HG03097 (cell line): ENCODE results near the gene PFKFB3.
"Not testable (repeated sequence)": the region's sequence is repeated elsewhere in the genome, so short reads cannot be mapped to it uniquely, and the experiment has no call there.

Experiments used
- ATAC-seq: cut with Tn5 transposase; IDR thresholded peaks from one replicate; pipeline ENCODE4 v1.9.1; 2021; ENCODE audit not compliant: unreplicated experiment, low FRiP score

The PFKFB3 gene

DNA sequence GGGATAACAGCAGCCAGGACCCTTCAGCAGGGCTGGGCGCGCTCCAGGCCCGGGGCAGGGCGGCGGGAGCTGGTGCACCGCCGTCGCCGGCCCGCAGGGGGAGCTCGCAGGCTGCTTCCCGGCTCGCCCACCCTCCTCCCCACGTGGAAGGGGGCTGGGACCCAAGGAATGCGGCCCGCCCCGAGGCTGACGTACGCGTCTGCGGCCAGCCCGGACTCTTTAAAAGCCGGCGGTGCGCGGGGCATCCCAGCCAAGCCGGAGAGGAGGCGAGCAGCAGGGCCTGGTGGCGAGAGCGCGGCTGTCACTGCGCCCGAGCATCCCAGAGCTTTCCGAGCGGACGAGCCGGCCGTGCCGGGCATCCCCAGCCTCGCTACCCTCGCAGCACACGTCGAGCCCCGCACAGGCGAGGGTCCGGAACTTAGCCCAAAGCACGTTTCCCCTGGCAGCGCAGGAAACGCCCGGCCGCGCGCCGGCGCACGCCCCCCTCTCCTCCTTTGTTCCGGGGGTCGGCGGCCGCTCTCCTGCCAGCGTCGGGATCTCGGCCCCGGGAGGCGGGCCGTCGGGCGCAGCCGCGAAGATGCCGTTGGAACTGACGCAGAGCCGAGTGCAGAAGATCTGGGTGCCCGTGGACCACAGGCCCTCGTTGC is at the start of gene PFKFB3:
Gene PFKFB3 (plus strand): TSS at position 249 of the 647 bp plus-strand sequence. CDS start 329 bp downstream, at position 578.
- peak; percentile 66 for ATAC-seq

DNA sequence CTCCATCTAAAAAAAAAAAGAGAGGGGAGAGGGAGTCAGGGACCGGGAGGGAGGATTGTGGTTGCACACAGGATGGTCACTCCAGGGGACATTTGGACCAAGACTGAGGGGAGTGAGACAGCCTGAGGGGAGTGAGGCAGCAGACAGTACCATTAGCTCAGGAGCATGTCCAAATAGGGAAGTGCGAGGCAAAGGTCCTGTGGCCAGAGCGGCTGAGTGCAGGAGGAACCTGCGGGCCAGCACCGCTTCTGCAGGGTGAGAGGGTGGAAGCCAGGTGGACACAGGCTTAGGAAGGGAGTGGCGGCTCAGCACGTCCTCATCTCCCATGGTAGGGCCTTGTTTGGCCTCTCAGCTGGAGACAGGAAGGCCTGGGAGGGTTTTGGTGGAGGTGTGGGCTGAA is 48.9 kb upstream of the PFKFB3 start:
- ATAC-seq: no peak

DNA sequence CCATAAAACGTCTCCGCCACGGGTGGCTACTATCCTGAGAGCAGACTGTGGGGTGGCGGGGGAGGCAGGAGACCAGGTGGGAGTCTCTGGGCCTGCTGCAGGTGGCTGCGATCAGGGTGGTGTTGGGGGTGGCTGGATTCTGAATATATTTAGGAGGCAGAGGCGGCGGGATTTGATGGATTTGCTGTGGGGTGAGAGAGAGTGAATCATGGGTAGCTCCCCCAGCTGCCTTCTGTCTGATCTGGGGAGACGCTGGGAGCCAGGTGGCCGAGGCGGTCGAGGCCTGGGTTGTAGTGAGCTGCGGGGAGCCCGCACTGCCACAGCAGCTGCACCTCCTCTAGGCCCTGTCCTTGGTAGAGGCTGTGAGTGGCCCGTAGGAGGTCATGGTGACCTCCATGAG is 48.2 kb upstream of the PFKFB3 start:
- ATAC-seq: no peak

DNA sequence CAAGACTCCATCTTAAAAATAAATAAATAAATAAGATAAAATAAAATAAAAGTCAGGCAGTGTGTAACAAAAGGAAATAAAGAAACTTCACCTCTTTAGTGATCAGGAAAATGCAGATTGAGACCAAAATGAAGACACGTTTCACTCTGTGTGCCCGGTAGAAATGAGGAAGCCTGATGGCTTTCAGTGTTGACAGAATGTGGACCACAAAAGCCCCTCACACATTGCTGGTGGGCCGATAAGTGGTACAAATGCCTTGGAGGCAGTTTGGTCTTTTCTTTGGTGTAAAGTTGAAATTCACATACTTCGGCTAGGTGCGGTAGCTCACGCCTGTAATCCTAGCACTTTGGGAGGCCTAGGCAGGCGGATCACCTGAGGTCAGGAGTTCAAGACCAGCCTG is 44.5 kb upstream of the PFKFB3 start:
- ATAC-seq: no peak

DNA sequence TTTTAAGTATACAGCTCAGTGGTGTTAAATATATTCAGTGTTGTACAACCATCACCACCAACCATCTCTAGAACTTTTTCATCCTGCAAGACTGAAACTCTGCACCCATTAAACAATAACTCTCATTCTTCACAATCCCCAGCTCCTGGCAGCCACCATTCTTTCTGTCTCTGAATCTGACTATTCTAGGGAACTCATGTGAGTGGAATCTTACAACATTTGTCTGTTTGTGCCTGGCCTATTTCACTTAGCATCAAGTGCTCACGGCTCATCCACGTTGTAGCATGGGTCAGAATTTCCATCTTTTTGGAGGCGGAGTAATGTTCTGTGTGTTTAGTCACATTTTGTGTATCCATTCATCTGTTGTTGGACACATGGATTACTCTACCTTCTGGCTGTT is 40.8 kb upstream of the PFKFB3 start:
- no peak for ATAC-seq

DNA sequence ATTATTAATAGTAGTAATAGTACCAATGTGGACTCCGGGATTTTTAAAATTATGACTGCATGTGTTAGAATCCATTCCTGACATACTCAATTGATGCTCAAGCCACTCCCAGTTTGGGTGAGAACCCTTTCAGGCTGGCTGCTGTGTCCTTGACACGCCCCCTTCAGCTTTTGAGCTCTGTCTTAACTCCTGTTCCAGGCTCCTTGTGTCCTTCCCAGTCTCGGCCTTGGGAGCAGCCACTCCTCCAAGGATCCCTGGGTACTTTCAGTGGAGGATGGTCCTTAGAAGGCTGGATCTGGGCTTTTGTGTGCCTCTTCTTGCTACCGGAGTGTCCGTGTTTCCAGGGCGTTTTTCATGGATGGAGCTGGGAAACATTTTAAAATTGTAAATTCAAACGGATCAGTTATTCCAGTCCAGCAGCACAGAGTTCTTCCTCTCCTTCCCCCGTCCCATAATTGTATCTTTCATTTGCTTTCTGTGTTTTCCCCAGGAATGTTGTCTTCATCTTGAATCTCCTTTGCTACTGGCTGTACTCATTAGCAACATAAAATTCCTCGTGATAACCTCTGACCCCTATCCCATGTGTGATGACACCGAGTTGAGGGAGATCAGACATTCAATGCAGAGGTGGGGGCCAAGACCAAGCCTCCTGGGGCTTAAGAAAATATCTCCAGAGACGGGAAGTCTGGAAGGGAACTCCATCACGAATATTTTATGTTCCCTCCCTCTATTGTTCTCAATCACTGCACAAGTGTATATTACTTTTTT is 40.0 kb upstream of the PFKFB3 start:
- ATAC-seq: no peak

DNA sequence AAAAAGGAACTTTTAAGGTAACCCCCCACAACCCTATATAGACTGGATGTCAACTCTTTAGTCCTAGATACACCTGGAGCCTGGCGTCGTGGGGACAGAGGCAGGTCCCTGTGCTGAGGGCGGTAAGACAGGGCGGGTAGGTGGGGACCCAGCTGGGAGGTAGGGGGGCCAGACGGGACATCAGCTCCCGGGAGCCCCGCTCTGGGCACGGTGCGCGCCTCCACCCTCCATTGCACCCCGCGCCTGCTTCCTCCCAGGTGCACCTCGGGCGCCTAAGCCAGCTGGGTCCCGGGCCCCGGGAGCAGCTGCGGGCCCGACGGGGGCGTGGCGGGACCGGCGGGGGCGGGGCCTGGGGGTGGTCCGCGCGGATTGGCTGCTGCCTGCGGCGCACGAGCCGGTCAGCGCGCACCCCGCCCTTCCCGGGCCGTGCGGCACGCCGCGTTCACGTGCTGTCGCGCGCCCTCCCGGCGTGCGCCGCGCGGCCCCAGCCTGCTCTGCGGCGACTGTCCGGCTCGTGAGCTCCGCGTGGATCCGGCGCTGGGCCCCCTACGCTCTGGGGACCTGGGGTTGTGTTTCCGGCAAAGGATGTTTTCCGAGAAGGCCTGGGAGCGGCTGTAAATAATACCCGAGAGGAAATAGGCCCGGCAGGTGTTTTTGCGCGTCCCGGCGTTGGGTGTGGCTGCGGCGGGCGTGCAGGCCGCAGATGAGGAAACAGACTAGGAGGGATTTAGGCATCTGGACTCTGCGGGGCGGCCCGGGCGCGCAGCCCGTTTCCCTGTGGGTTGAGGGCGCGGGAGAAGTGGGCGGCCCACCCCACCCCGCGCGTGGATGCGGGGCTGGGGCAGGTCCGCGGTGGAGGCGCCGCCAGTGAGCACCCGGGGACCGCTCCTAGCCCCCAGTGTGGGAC is 39.1 kb upstream of the PFKFB3 start:
- peak; percentile 87 for ATAC-seq

DNA sequence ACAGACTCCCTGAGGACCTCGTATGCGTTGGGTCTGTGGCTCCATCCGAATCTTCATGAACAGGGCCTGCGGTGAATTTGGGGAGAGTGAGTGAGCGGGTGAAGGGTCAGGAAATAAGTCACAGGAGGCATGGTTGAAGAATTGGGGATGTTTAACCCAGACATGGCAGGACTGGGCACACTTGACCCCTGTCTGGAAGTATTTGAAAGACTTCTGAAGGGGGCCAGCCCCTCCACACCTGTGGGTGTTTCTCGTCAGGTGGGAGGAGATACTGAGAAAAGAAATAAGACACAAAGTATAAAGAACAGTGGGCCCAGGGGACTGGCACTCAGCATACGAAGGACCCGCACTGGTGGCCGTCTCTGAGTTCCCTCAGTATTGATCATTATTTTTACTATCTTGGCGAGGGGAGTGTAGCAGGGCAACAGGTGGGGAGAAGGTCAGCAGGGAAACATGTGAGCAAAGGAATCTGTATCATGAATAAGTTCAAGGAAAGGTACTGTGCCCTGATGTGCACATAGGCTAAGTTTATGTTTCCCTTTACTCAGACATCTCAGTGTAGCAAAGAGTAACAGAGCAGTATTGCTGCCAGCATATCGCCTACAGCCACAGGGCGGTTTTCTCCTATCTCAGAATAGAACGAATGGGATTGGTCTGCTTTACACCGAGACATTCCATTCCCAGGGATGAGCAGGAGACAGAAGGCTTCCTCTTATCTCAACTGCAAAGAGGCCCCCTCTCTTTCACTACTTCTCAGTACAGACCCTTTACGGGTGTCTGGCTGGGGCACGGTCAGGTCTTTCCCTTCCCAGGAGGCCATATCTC is 38.2 kb upstream of the PFKFB3 start:
- no peak for ATAC-seq

DNA sequence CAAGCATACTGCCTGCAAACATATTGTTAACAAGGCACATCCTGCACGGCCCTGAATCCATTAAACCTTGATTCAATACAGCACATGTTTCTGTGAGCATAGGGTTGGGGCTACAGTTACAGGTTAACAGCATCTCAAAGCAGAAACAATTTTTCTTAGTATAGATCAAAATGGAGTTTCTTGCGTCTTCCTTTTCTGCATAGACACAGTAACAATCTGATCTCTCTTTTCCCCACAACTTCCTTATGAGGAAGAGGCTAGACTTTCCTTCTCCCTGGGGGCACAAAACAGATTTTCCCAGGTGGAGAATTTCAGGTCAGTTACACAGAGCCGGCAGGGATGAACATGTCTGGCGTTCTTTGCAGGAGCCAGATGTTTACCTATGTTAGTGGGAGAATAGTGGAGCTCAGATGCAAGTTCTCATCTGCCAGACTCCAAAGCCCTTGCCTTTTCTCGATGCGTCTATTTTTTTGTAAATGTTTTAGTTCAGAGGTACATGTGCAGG is 37.5 kb upstream of the PFKFB3 start:
- ATAC-seq: no peak

DNA sequence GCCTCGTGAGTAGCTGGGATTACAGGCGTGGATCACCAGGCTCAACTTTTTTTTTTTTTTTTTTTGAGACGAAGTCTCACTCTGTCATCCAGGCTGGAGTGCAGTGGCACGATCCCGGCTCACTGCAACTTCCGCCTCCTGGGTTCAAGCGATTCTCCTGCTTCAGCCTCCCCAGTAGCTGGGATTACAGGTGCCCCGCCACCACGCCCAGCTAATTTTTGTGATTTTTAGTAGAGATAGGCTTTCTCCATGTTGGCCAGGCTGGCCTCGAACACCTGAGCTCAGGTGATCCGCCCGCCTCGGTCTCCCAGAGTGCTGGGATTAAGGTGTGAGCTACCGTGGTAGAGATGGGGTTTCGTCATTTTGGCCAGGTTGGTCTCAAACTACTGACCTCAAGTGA is 36.8 kb upstream of the PFKFB3 start:
- not testable (repeated sequence) for ATAC-seq

DNA sequence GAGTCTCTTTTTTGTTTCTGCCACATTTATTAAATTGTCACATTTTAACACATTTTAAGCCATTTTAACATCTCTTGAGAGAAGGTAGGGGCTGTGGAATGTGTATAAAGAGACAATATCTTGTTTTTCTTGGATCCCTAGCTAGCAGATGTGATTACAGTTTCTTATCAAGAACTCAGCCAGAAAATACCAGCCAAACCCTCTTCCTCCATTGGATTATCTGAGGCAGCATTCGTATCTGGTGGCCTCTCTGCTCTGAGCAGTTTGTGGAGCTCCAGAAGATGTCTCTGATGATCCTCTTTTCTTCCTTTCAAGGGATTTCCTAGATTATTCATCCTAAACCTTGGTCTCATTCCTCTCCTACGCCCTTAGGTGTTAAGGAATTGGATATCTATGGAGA is 35.3 kb upstream of the PFKFB3 start:
- no peak for ATAC-seq

DNA sequence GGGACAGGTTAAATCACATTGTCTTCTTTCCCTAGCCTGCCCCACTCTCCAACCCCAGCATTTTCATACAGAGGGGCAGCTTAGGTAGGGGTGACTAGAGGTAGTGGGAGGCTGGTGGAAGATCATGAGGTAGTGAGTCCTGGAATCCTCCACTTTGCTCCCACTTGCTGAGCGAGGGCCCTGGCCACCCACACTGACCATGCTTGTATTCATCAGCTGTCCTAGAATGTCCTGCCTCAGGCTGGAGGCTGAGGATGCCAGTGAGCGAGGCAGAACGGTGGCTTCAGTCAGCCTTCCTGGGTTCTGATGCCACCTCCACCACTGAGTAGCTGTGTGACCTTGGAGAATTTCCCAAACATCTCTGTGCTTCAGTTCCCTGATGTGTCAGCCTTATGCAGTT is 34.6 kb upstream of the PFKFB3 start:
- no peak for ATAC-seq

DNA sequence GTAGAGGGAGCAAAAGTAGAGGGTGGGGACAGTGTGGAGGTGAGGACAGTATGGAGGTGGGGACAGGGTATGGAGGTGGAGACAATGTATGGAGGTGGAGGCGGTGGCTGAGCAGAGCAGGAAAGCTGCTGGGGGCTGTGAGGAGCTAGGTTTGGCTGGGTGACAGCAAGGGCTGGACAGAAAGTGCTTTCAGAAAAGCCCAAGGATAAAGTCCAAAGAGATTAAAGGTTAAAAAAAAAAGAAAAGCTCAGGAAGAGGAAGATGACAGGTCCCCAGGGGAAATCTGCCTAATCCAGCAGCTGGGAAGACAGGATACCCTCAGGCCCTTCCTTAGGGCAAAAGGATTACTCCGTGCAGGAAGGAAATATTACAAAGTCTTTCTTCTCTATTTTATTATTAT is 32.1 kb upstream of the PFKFB3 start:
- no peak for ATAC-seq

DNA sequence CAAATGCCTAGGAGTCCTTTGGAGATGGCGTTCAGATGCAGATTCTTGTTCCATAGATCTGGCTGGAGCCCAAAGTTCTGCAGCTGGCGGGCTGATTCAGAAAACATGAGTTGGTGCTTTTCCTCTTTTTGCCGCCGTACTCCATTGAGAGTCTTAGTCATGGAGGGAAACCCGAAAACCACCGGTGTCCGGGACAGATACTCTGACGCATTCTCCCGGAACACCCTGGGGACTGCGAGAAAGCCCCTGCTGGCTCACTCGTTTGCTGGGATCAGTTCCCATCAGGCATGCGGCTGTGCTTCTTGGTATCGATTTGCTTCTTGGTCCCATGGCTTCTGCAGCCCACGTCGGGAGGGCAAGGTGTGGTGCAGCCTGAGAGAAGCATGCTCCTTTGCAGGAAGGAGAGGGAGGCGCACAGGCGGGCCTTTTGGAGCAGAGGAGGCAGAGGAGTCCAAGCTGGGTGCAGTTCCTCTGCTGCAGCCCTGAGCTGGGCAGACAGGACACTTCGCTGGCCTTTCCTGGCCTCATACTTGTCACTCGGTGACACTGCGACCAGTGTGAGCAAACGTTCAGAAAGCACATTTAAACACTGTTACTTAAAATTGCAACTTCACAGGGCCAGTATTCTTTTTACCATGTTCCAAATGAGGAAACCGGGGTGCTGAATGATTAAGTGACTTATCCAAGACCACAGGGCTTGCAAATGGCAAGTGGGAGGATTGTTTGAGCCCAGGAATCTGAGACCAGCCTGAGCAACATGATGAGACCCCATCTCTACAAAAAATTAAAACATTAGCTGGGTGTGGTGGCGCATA is 30.6 kb upstream of the PFKFB3 start:
- ATAC-seq: no peak

DNA sequence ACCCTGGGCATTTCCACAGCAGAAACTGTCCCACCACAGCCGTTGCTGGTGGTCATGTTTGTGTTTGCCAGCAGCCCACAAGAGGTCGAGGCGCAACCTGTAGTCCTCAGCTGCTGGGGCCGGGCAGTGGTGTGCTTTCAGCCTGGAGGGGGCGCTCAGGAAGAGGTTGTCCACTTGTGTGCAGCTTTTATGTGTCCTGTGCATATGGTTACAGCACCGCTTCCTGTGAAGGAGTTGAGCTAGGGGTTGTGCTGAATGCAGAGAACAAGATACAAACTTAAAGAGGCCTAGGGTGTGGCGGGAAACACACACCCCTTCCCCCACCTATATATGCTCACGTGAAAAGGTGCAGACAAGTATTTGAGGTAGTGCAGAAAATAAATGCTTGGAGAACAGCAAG is 29.5 kb upstream of the PFKFB3 start:
- ATAC-seq: no peak

DNA sequence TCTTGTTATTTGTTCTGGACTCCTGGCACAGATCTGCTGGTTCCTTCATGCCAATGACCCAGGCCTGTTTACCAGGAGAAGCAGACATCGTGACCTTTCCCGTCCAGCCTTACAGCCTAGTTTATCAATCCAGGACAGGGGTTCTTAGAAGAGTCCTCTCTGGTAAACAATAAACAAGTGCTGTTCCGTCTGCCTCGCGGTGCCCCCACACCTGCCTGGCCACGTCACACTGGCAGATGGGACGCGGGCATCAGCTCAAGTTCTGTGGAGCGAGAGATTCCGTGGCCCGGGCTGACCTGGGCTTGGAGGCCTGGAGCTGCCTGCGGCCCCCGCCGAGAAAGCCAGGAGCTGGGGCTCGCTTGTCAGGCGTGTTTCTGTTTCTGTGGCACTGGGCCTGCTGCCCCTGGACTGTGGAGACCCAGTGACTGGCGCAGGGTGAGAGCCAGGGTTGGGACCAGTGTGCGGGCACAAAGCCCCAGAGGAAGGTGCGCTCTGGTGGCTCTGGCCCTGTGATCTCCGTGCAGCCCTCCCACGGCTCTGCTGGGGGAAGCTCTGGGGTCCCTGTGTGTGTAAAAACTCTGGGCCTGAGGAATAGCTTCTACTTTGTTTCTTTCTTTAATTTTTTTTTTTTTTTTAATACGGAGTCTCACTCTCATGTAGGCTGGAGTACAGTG is 28.4 kb upstream of the PFKFB3 start:
- ATAC-seq: no peak

DNA sequence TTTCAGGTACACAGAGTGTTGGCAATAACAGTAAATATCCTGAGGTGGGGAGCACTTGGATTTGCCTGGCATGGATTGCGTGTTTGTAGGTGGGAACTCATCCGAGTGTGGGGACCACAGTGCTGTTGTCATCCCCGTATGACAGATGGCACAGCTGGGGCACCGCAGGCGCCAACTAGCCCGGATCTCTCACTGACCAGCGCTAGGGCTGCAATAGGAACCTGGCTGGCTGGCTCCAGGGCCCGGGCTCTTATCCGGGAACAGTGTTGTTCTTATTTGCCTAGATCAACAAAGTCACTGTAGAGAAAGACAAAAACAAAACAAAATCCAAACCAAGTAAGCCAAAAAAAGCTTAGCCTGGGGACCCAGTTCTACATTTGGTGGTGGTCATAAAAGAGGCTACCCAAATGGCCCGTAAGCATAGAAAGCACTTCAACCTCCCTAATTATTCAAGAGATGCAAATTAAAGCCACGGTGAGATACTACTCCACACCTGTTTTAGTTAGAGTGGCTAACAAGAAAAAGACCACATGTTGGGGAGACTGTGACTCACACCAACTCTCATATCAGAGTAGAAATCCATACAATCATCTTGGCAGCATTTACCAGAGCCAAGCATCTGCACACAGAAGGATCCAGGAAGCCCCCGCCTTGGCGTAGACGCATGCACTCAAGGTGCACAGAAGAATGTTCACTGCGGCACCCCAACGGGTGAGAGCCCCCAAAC is 27.2 kb upstream of the PFKFB3 start:
- ATAC-seq: no peak

DNA sequence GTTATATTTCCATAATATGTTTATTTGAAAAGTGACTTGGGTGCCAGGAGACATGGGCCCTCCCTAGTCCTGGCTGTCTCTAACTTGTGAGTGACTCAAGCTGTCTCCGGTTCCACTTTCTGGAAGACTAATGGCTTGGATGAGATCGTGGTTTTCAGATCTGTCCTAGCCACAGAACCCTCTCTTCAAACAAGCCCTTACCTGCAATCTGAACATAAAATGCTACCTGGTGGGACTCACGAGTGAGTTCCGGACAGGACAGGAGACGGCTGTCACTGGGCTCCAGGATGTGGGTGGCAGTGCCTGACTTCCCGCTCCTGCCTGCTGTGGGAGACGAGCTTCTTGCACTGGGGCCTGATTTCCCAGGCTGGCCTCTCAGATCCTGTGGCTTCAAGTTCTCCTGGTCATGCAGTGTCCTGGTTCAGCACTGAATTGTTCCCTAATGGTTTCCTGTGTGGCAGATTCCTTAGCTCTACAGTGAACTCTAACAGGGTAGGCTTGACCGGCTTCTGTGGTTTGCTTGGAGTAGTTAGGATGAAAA is 26.0 kb upstream of the PFKFB3 start:
- ATAC-seq: no peak
